NCI-H1105 treated with DMSO at 0.1 percent for 48 hours (cell line): ENCODE data around the gene TMEM184C.
A peak's percentile ranks its signal among the peaks of the same experiment; 100 is the strongest.

Source experiments
- DNase-seq: peaks from one replicate; lab custom pipeline; 2025; lab: John Stamatoyannopoulos, UW

TMEM184C gene

DNA sequence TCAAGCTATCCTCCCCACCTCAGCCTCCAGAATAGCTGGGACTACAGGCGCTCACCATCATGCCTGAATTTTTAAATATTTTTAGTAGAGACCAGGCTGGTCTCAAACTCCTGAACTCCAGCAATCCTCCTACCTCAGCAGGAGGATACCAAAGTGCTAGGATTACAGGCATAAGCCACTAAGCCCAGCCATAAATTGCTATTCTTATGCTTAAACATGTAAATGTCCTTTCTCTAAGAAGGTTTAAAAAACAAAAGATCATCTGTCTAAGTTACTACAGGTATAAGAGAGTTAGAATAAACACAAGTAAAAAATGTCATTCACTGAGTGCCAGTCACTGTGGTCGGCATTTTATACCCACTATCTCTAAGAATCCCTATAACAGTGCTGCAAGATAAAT is 38.4 kb downstream of the TMEM184C start:
- no peak for DNase-seq

GRCh38 chr4:147658501-147658900 is 41.3 kb downstream of the TMEM184C start:
- no peak for DNase-seq

DNA sequence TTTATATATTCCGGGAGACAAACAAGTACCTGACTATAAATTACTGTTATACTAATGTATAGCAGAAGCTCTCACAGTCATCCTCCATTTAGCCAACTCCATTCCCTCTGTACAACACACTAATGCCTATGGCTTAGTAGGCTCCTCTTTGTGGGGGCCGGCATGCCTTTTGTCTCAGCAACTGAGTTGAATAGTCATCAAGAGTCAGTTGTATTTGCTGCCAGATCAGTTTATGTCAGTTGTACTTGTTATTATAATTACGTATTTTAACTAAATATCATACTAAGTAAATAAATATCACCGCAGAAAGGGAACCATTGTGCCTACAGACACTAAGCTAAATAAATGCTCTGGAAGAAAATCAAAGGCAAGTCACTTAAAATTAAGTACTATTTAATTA is 56.9 kb downstream of the TMEM184C start:
- peak; percentile 41 for DNase-seq

DNA sequence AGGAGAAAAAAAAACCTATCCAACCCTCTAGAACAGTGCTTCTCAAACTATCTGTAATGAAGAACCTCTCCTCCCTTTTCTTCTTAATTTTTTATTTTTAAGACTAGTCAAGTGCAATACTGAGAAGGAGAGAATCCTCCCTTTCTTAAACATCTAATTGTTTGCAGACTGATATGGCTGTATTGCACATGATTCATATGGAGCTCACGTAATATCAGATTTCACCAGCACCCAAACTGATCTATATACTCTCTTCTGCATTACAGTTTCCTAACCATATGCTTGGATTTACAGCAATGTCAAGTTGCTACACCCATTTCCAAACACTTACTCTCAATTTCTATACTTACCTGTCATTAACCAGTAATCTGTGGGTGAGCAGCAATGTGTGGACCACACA is 57.3 kb downstream of the TMEM184C start:
- no peak for DNase-seq

GRCh38 chr4:147678106-147678505 is 60.9 kb downstream of the TMEM184C start:
- no peak for DNase-seq

- no peak for DNase-seq
Measured at GRCh38 chr4:147678796-147679549, 61.8 kb downstream of the TMEM184C start.

DNA sequence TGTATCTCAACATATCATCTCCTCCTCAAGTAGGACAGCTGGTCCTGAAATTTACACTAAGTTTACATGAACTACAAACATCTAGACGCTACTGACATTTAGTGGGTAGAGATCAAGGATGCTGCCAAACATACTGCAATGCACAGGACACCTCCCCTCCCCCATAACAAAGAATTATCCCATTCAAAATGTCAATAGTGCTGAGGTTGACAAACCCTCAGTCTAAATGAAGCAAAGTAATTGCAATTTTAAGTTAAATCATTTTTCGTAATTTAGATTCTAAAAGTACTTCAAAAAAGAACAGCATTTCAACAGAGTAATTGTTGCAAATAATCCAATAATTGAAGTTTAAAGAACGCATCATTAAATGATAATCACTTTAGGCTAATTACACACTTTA is 65.6 kb downstream of the TMEM184C start:
- peak; percentile 54 for DNase-seq

DNA sequence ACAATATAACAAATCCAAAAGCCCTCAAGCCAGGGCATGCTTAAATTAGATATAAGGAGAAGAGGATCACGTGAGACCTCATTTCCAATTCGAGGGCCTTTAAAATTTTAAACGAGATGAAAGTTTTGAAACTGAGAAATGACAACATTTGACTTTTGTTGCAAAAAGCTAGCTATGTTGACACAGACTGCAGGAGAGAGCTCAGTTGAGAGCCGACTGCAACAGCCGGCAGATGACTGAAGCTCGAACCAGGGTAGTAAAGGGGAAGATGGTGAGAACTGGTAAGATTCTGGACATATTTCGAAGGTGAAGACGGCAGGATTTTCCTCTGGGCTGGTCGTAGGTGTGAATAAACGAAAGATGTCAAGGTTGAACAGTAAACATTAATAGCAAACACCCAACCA is 66.0 kb downstream of the TMEM184C start:
- peak; percentile 43 for DNase-seq

DNA sequence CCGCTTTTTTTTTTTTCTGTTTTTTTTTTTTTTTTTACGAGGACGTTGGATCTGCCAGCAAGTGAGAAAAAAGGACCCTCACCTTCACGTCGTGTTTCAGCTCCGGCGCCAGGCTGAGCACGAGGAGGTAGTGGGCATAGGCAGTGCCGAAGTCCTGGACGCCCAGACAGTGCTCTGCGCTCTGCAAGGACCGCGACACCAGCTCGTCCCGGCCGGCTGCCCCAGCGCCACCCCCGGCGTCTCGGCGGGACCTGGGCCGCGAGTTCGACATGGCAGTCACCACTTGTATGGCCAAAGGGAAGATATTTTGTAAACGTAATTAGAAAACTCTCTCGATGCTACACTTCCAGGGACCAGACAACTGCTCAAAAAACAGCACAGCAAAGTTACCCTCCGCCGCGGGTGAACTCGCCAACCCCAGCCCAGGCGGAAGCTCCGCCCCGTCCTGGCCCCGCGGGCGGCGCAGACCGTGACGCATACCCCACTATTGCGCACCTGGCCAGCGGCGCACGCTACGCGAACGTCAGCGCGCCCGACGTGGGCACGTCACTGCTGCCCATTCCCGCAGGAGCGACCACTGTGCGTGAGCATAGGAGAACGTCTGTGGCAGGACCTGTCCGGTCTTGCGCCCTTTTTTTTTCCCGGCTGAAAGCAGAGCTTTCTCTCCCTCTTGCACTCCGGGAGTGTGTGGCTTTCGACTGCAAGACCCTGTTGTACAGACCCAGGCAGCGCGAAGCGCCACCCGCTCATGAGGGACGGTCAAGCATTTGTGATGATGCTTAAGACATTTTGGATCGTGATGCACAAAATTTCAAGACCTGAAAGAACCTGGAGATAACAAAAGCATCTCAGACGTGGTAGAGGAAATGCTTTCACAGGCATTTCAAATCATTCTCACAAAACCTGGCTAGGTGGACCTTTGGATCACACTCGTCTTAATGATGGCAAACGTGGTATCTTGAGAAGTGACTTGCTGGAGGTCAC is 66.8 kb downstream of the TMEM184C start, which contains the start of gene PRMT9:
Gene PRMT9, minus strand, starts transcription at position 447 of the 984 bp plus-strand sequence. Its CDS starts 176 bp downstream, at position 271.
- DNase-seq, result peak; percentile 75

DNA sequence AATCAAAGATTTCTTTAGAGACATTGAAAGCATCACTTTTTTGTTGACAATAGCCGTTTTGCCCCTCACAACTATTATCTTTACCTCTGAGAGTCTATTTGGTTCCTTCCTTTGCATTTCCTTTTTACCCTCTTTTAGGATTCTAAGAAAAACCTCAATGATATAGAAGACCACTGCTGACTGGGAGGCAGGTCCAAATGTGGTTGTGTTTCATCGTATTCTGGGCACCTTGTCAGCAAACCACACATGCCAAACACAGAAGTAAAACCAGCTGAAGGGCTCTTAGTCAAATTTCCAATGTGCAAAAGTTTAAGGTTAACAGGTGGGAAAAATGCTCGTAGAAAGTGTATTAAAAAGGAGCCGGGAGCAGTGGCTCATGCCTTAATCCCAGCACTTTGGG is 71.9 kb downstream of the TMEM184C start:
- DNase-seq, result no peak

GRCh38 chr4:147691820-147692219 is 74.6 kb downstream of the TMEM184C start:
- DNase-seq, result no peak

DNA sequence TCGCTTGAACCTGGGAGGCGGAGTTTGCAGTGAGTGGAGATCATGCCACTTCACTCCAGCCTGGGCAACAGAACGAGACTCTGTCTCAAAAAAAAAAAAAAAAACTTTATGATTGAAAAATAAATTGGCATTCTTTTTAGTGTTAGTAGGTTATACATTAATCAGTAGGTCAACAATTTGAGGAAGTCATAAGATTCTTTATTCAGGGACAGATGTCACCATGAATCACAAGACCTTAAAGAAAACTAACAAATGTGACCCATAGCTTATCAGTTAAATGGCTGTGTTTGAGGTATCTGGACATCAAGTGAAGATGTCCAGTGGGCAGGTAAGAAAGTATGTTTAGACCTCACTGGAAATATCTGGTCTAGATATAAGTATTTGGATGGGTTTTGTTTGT is 76.0 kb downstream of the TMEM184C start:
- DNase-seq, result no peak

DNA sequence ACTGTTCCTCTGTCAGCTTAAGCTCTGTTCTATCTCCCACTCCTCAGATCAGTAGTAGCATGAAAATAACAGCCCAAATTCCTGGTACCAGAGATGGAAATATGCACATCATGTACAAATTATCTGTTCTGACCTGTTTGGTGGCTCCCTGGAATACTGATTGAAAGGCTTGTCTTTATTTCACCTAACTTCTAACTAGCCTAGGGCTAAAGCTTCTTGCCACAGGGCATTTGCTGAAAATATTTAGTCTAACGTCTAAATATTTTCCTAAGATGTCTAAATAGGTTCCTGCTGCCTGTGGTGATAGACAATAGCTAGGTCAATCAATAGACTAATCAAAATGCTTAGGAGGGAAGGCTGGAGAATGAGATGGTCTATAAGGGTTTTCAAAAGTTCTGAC is 79.7 kb downstream of the TMEM184C start:
- no peak for DNase-seq

GRCh38 chr4:147704846-147705245 is 87.6 kb downstream of the TMEM184C start:
- DNase-seq, result no peak

DNA sequence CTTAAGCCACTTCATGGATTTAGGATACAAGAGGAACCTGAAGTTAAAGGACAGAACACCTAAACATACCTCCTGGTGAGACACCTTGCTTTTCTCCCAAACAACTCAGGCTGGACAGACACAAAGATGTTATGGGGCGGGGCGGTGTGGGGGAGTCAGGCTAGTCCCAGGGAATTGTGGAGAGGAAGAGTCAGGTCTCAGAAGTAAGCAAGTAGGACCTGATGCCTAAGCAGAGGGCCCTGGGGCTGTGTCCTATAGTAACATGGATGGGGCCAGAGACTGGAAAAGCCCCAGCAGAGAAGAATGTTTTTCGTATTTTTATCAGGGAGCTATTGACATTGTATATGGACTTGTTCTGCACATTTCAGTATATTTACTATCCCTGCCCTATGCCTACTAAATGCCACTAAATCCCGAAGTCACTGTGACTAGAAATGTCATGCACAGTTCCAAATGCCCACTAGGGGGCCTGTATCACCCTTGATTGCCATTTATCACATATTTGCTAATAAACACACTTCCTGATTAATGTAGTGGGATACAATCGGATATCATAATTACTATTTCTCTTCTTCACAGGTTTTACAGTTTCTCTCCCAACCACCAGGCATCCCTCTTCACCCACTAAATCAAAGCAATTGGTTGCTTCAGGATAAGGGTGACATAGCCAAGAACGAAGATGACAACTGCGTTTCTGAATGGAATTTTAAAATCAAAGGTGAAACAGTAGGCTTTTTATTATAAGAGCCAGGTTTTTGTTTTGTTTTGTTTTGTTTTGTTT is 90.9 kb downstream of the TMEM184C start:
- DNase-seq, result peak; percentile 20

- no peak for DNase-seq
Measured at GRCh38 chr4:147709999-147710398, 92.8 kb downstream of the TMEM184C start.

GRCh38 chr4:147714575-147715401 is 97.6 kb downstream of the TMEM184C start:
- DNase-seq, result no peak

DNA sequence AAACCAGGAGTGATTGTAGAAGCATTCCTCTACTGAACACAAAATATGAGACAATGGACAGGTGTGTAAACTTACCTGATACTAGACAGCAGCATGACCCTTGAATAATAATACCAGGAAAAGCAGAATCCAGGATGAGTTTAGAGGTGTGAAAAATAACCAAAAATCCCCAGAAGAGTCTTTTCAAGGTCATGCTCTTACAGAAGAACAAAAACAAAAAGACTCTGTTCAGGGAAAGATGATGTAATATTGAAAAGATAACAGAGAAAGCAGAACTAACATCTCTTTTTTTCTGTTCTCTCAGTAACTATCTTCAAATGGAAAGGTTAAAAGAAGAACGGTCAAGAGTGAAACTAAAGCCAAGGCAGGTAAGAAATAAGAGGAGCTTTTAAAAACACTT is 100.7 kb downstream of the TMEM184C start:
- DNase-seq, result no peak
